ENCODE data around the gene AHI1. TPM values are rescaled to one million over a fixed set of nuclear protein-coding genes. Genes with fewer than 3 reads are reported as not detected.

The AHI1 gene
- total and polyA plus RNA-seq, 2 of the 13 experiments (the other 11 are each of a cell fraction or from before 2014, with no cell fraction given): 7.2 to 18.6 TPM

DNA sequence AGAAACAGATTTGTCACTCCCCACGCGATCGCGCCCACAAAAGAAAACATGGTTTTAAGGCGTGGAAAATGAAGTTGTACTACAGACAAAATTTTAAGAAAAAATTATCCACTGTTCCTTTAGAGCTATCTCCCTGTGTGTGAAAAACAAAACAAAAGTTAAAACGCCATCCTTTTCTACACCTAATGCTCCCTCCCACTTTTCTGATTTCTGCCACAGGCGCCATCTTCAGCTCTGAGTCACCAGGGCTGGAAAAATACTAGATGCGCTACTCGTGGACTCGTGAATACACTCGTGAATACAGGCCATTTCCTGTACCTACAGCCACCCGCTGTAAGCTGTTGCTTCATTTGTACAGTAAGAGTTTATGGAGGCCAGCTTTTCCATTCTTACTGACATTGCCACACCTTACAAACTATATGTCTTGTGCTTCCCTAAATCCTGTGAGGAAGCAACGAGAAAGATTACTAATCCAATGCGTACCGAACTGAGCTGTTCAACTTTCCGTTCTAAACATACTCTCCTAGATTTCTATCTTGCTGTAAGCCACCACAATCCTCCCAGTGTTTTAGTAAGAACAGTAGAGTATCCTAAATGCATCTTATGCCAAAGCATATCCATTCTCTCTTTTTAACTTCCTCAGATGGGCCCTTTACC lies 773 bp upstream of the AHI1 start (continued):
- TF ChIP-seq KDM5A (IDR thresholded peaks at IDR 0.05; ENCODE audit: borderline replicate concordance, low read length) (no peak; the same call in 1 of the 2 replicates), HOXA3 (CRISPR knock-in tag; IDR thresholded peaks at IDR 0.05) (no peak; the same call in 1 of the 2 replicates), RBFOX2 (IDR thresholded peaks at IDR 0.05; ENCODE audit: low read depth, low read length) (no peak), THAP11 (CRISPR knock-in tag; IDR thresholded peaks at IDR 0.05) (no peak), ZNF580 (CRISPR knock-in tag; IDR thresholded peaks at IDR 0.05; ENCODE audit: borderline replicate concordance, low read depth) (no peak), ZFP82 (CRISPR knock-in tag; IDR thresholded peaks at IDR 0.05; ENCODE audit: borderline replicate concordance) (0 out of 2 replicates have a peak, but pooled peaks have one; percentile 65), CCDC6 (CRISPR knock-in tag; IDR thresholded peaks at IDR 0.05) (no peak), NFKB2 (CRISPR knock-in tag; IDR thresholded peaks at IDR 0.05; ENCODE audit: borderline replicate concordance) (no peak), ZMYM4 (CRISPR knock-in tag; IDR thresholded peaks at IDR 0.05) (no peak; the same call in 1 of the 2 replicates), PHF21A (CRISPR knock-in tag; IDR thresholded peaks at IDR 0.05) (no peak), KLF6 (CRISPR knock-in tag; IDR thresholded peaks at IDR 0.05) (no peak)
- TF ChIP-seq, protein P1, sequence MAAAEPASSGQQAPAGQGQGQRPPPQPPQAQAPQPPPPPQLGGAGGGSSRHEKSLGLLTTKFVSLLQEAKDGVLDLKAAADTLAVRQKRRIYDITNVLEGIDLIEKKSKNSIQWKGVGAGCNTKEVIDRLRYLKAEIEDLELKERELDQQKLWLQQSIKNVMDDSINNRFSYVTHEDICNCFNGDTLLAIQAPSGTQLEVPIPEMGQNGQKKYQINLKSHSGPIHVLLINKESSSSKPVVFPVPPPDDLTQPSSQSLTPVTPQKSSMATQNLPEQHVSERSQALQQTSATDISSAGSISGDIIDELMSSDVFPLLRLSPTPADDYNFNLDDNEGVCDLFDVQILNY (CRISPR knock-in tag; conservative IDR thresholded peaks at IDR 0.05): no peak
- TF ChIP-seq, protein P2, sequence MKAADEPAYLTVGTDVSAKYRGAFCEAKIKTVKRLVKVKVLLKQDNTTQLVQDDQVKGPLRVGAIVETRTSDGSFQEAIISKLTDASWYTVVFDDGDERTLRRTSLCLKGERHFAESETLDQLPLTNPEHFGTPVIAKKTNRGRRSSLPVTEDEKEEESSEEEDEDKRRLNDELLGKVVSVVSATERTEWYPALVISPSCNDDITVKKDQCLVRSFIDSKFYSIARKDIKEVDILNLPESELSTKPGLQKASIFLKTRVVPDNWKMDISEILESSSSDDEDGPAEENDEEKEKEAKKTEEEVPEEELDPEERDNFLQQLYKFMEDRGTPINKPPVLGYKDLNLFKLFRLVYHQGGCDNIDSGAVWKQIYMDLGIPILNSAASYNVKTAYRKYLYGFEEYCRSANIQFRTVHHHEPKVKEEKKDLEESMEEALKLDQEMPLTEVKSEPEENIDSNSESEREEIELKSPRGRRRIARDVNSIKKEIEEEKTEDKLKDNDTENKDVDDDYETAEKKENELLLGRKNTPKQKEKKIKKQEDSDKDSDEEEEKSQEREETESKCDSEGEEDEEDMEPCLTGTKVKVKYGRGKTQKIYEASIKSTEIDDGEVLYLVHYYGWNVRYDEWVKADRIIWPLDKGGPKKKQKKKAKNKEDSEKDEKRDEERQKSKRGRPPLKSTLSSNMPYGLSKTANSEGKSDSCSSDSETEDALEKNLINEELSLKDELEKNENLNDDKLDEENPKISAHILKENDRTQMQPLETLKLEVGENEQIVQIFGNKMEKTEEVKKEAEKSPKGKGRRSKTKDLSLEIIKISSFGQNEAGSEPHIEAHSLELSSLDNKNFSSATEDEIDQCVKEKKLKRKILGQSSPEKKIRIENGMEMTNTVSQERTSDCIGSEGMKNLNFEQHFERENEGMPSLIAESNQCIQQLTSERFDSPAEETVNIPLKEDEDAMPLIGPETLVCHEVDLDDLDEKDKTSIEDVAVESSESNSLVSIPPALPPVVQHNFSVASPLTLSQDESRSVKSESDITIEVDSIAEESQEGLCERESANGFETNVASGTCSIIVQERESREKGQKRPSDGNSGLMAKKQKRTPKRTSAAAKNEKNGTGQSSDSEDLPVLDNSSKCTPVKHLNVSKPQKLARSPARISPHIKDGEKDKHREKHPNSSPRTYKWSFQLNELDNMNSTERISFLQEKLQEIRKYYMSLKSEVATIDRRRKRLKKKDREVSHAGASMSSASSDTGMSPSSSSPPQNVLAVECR (CRISPR knock-in tag; IDR thresholded peaks at IDR 0.05; ENCODE audit: borderline replicate concordance): no peak
- TF ChIP-seq, protein P3, sequence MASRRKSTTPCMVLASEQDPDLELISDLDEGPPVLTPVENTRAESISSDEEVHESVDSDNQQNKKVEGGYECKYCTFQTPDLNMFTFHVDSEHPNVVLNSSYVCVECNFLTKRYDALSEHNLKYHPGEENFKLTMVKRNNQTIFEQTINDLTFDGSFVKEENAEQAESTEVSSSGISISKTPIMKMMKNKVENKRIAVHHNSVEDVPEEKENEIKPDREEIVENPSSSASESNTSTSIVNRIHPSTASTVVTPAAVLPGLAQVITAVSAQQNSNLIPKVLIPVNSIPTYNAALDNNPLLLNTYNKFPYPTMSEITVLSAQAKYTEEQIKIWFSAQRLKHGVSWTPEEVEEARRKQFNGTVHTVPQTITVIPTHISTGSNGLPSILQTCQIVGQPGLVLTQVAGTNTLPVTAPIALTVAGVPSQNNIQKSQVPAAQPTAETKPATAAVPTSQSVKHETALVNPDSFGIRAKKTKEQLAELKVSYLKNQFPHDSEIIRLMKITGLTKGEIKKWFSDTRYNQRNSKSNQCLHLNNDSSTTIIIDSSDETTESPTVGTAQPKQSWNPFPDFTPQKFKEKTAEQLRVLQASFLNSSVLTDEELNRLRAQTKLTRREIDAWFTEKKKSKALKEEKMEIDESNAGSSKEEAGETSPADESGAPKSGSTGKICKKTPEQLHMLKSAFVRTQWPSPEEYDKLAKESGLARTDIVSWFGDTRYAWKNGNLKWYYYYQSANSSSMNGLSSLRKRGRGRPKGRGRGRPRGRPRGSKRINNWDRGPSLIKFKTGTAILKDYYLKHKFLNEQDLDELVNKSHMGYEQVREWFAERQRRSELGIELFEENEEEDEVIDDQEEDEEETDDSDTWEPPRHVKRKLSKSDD (CRISPR knock-in tag; IDR thresholded peaks at IDR 0.05; ENCODE audit: low read depth): no peak; the same call in 1 of the 2 replicates
